GM21723 (cell line): ENCODE measurements around the gene NREP.
"Not testable (repeated sequence)": the region's sequence is repeated elsewhere in the genome, so short reads cannot be mapped to it uniquely, and the experiment has no call there.

Experiments used
- ATAC-seq: cut with Tn5 transposase; IDR thresholded peaks from one replicate; pipeline ENCODE4 v1.9.1; 2021; ENCODE audit warnings: mild to moderate bottlenecking, moderate library complexity; ENCODE audit not compliant: unreplicated experiment

Gene NREP

GRCh38 chr5:111741278-111741677 lies 15.7 kb downstream of the NREP start:
- ATAC-seq = no peak

GRCh38 chr5:111739416-111739815 lies 17.6 kb downstream of the NREP start:
- ATAC-seq = no peak

GRCh38 chr5:111738118-111738517 lies 18.9 kb downstream of the NREP start:
- ATAC-seq = no peak

DNA sequence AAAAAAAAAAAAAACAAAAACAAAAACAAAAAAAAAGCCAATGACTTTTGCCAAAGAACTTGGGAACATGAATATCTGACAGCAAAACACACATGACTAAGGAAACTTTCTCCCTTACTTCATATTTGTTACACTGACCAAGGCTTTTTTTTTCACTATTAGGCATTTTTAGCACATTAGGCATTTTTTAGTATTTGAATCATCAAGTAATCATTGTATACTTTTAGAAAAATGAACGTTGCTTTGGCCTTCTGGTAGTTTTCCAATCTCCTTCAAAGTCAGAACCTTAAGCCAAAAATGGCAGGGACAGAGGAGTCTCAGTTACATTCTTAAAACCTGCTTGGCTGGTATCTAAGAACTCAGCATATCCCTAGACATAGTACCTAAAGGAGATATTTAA lies 19.3 kb downstream of the NREP start:
- ATAC-seq = no peak

- no peak for ATAC-seq
Observed at GRCh38 chr5:111735583-111736270, 21.3 kb downstream of the NREP start.

DNA sequence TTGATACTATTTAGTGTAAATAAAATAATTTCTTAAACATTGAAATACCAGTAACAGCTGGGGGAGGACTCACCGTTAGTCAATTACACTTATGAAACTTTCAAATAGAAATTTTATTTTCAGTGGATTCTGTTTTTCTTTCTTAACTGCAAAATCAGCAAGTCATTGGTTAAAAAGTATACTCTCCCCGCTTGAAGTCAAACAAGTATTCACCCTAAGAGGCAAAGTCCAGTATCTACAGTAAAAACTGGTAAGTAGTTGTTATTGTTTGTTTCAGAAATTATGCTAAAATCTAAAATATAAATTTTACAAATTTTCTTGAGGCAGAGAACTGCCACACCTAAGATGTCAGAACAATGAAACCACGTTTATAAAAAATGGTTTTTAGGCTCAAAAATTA lies 22.4 kb downstream of the NREP start:
- ATAC-seq = no peak

GRCh38 chr5:111734013-111734412 lies 23.0 kb downstream of the NREP start:
- ATAC-seq = no peak

DNA sequence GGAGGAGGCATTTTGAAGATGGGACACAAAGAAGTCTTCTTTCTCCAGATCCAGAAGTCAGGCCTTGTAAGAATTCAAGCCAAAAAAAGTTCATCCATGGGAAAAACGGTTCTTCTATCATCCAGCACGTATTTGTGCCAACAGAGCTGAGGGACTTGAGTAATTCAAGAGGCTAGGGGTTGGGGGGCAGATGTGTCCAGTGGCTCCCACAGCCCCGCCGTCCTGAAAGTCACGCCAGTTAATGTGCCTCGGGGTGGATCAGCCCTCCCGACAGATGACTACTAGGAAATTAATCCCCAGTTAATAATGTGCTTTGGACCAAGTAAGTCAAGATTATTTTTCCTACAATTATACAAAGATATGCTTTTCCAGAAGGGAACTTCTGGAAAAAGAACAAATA lies 23.4 kb downstream of the NREP start:
- ATAC-seq = no peak

DNA sequence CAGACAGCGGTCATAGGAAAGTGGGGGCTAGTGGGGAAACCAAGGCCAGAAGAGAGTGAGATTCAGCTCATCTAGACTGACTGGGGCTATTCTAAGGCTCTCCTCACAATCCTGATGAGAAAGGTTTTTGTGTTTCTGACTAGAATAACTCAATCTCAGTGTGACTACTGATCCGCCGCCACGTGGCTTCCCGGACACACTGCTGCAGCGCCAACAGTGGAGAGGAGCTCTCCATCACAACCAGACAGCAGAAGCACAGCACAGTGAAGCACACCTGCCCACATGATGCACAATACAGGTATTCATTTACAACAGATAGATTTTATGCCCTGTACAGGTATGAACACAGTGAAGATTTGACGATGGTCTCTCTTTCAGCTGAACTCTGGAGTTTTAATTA lies 25.4 kb downstream of the NREP start:
- ATAC-seq = no peak

DNA sequence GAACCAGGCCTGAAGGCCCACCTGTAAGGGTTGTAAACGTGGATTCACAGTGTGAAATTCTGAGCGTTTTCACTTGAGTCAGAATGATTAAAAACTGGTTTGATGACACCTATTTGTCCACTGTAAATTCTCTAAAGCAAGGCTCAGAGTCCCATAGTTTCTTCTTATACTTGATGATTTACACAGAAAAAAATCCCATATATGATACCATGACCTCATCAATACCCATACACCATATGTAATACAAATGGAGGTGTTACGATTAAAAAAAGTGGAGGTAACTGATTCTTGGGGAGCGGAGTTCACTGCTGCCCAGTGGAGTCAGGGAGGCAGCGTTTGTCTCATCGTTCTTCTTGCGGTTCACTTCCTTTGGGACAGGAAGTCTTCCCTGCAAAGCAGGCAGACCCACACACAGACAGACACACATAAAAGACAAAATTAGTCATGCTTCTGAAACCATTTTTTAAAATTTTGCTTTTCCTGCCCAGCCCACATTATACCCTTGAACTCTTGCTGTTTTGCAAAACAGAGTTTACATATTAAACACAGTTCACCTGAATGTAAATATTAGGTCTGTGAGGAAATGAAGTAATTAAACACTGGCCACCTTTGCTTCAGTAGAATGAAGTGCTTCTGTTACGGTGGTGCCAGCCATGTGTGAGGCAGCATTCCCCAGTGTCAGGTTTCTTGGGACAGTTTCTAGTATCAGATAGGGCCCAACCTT lies 26.2 kb downstream of the NREP start:
- no peak for ATAC-seq

DNA sequence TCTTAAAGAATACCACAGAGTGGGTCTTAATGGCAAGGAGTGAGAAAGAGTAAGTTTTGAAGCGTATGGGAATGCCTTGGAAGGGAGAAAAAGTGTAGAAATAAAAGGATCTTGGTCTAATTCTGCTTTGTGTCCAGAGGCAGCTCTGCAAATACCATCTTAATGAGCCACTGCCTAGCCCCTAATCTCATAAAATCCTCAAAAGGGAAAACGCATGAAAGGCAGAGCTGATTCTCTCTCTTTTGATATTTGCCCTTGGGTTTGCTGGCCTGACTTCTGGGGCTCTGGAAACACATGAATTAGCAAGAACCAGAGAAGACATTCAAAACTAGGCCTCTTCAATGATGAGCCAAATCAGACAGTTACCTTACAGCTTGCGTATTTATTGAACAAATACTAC lies 28.1 kb downstream of the NREP start:
- ATAC-seq = no peak

DNA sequence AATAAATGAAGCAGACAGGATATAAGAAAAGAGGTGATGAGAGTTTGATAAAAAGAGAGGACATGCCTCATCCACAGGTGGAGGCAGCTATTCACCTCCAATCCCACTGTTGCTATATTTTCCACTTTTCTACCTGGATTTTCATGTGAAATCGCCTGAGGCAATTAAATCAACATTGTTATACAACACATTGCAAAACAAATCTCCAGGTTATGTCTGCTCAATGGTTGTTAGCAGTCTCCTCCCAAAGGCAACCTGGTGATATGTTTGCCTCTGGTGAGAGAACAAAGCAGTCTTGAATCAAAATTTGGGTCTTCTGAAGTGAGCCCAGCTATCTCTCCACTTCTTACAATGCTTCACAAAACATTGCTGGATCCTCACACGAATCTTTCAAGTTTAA lies 30.0 kb downstream of the NREP start:
- no peak for ATAC-seq

DNA sequence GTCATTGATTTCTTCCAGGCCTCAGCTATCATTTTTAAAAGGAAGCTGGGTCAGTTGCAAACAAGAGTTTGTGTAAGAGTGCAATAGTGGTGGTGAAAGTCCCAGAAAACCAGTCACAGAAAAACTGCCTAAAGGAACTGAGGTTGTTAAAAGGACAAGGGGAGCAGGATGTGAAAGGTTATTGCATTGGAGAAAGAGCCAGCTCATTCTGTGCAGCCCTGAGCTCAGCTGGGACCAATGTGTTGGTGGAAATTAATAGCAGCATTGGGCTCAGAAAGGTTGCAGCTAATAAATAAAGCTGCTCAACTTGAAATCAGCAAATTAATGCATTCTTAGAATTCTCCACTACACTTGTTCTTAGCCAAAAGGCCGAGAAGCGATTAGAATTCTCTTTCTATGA lies 34.9 kb downstream of the NREP start:
- no peak for ATAC-seq

GRCh38 chr5:111720333-111720890 lies 36.6 kb downstream of the NREP start:
- no peak for ATAC-seq

DNA sequence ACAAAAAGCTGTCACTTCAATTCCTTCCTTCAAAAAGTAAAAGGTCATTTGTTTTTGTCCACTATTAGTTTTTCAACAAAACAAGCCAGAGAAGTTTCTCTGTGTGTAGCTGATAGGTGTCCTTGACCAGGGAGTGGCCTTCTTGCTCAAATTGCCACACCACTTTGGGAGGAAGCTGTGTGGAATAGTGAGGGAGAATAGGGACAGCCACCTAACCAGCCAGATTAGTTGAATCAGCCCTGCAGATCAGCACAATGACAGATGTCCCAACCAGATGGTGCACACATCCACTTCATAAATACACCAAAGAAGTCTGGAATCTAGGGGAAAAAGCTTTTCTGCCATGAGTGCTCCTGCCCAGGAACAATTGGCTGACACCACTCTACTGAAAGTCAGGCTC lies 37.2 kb downstream of the NREP start:
- no peak for ATAC-seq

- ATAC-seq = not testable (repeated sequence)
Observed at GRCh38 chr5:111716789-111717188, 40.2 kb downstream of the NREP start.

GRCh38 chr5:111707630-111708164 lies 49.3 kb downstream of the NREP start:
- no peak for ATAC-seq

DNA sequence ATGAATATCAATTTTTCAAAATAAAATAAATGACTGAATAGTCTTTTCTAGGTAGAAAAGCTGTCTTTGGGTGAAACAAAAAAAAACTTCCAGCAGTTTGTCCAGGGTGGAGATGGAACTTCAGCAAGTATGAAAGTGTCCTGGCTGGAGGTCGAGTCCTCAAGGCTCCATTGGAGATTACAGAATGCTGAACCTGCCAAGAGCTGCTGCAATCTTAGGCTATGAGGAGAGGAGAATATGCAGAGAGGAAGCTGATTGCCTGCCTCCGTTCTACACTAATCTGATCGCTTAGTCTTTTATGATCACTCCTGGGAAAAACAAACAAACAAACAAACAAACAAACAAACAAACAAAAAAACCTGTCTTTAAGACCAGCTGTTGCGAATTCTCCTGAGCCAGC lies 50.6 kb downstream of the NREP start:
- no peak for ATAC-seq

GRCh38 chr5:111704452-111705085 lies 52.4 kb downstream of the NREP start:
- ATAC-seq = no peak

- peak; percentile 98 for ATAC-seq
Observed at GRCh38 chr5:111703662-111704061, 53.3 kb downstream of the NREP start.

DNA sequence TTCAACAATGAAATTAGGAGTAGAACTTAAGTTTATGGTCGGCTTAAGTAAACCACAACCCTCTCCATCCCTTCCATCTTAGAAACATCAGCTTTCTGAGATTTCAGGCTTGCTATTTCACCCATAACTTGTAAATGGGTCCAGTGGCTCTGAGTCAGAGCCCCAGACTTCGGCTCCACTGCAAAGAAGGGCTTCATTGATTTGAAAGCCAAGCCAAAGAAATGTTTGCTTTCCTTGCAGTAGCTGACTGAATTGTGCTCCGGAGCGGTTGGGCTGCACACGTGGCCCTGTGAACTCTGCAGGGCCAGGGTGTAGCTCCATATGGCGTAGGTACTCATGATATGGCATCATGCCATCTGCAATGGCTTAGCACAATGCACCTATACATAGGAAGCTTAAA lies 57.0 kb downstream of the NREP start:
- no peak for ATAC-seq

- no peak for ATAC-seq
Observed at GRCh38 chr5:111699324-111699723, 57.7 kb downstream of the NREP start.
